Measurements from ENCODE around the gene SIL1.

- TF ChIP-seq CTCF (IDR thresholded peaks at IDR 0.05) (no peak), PRDM15 (CRISPR knock-in tag; IDR thresholded peaks at IDR 0.05) (no peak), NR3C1 (CRISPR knock-in tag; conservative IDR thresholded peaks at IDR 0.05; ENCODE audit: low read depth) (no peak), ATF2 (CRISPR knock-in tag; IDR thresholded peaks at IDR 0.05; ENCODE audit: borderline replicate concordance, low read depth) (no peak), E2F4 (CRISPR knock-in tag; IDR thresholded peaks at IDR 0.05; ENCODE audit: borderline replicate concordance, low read depth) (no peak), SOX15 (CRISPR knock-in tag; IDR thresholded peaks at IDR 0.05) (no peak), FOXK1 (CRISPR knock-in tag; IDR thresholded peaks at IDR 0.05) (no peak), IRF2 (CRISPR knock-in tag; IDR thresholded peaks at IDR 0.05; ENCODE audit: borderline replicate concordance, low read depth) (no peak), ZNF396 (CRISPR knock-in tag; IDR thresholded peaks at IDR 0.05; ENCODE audit: borderline replicate concordance) (no peak), USF2 (CRISPR knock-in tag; IDR thresholded peaks at IDR 0.05) (no peak)
Observed at GRCh38 chr5:139061856-139062255, 136.3 kb downstream of the SIL1 start.

Measured in WTC11 (cell line).